PC-9 (cell line): Measurements from ENCODE around the gene NRROS. TPM values are rescaled to one million over a fixed set of nuclear protein-coding genes. Genes with fewer than 3 reads are reported as not detected.

ENCODE experiments used
- BruUV-seq: library from RNA; stranded (reverse); fragments of 400-500 nt; replicated peaks from 2 replicates; lab custom pipeline; 2021; lab: Mats Ljungman, UMichigan
- CTCF ChIA-PET: fragments of 300-600 bp; sonication (Branson Sonifier 250); formaldehyde crosslinking; loops from one replicate; lab custom pipeline; 2022; ENCODE audit warnings: antibody characterized with exemption; lab: Charles Lee
- POLR2A ChIA-PET: fragments of 300-600 bp; sonication (Branson Sonifier 250); formaldehyde crosslinking; loops from one replicate; lab custom pipeline; 2022; ENCODE audit warnings: antibody characterized with exemption; ENCODE audit not compliant: unreplicated experiment; lab: Charles Lee
- DNase-seq, 2 experiments: peaks; one replicate each; pipeline versions ENCODE4 v3.0.0 to v3.0.0-alpha.2; 2015 to 2022; ENCODE audit warnings: mixed read lengths in 1 of 2
- H2AFZ ChIP-seq: fragments of 200-600 bp; sonication (generic); 2 replicates; pipeline ENCODE4 v1.8.1; 2017; ENCODE audit warnings: antibody characterized with exemption
- H3F3A ChIP-seq: fragments of 200-600 bp; sonication (generic); 2 replicates; pipeline ENCODE4 v1.8.1; 2017; ENCODE audit warnings: antibody characterized with exemption, mild to moderate bottlenecking, low read depth; ENCODE audit not compliant: insufficient read depth
- H3K27ac ChIP-seq: fragments of 200-600 bp; sonication (generic); 2 replicates; pipeline ENCODE4 v1.6.1; 2016; ENCODE audit warnings: mixed run types
- H3K27me3 ChIP-seq: fragments of 200-600 bp; sonication (generic); 2 replicates; pipeline ENCODE4 v1.6.1; 2016; ENCODE audit warnings: low read depth, mixed run types; ENCODE audit not compliant: insufficient read depth
- H3K36me3 ChIP-seq: fragments of 200-600 bp; sonication (generic); 2 replicates; pipeline ENCODE4 v1.6.1; 2016; ENCODE audit warnings: low read depth, mixed run types
- H3K4me1 ChIP-seq: fragments of 200-600 bp; sonication (generic); replicated peaks from 2 replicates; pipeline ENCODE4 v1.6.1; 2016; ENCODE audit warnings: mixed run types; ENCODE audit not compliant: insufficient read depth
- H3K4me2 ChIP-seq: fragments of 200-600 bp; sonication (generic); 2 replicates; pipeline ENCODE4 v1.6.1; 2017; ENCODE audit warnings: mixed run types
- H3K4me3 ChIP-seq: fragments of 200-600 bp; sonication (generic); 2 replicates; pipeline ENCODE4 v1.6.1; 2016; ENCODE audit warnings: mixed run types
- H3K79me2 ChIP-seq: fragments of 200-600 bp; sonication (generic); 2 replicates; pipeline ENCODE4 v1.6.1; 2017; ENCODE audit warnings: low read depth, mixed run types
- H3K9me2 ChIP-seq: fragments of 200-600 bp; sonication (generic); 2 replicates; pipeline ENCODE4 v1.8.1; 2017; ENCODE audit warnings: mild to moderate bottlenecking; ENCODE audit not compliant: insufficient read depth
- H3K9me3 ChIP-seq: fragments of 200-600 bp; sonication (generic); 2 replicates; pipeline ENCODE4 v1.8.1; 2016; ENCODE audit warnings: low read depth; ENCODE audit not compliant: insufficient read depth
- H4K20me1 ChIP-seq: fragments of 200-600 bp; sonication (generic); 2 replicates; pipeline ENCODE4 v1.8.1; 2017; ENCODE audit not compliant: insufficient read depth
- EZH2 ChIP-seq: fragments of 200-600 bp; sonication (generic); IDR thresholded peaks from 2 replicates; pipeline ENCODE4 v1.8.0; 2017; ENCODE audit warnings: antibody characterized with exemption, low read depth
- intact Hi-C: fragments of 100-400 bp; cut with micrococcal nuclease; formaldehyde crosslinking; loops from one replicate; pipeline ENCODE4 v1.10.0; 2022; ENCODE audit not compliant: unreplicated experiment
- total RNA-seq: library from RNA; stranded (reverse); gene quantifications from 2 replicates; pipeline ENCODE4 v1.2.3, GENCODE V29; 2021
- TF ChIP-seq, protein P1 (sequence below): fragments of 200-600 bp; sonication (generic); conservative IDR thresholded peaks from 2 replicates; pipeline ENCODE4 v1.6.1; 2017; ENCODE audit warnings: mixed run types, antibody characterized with exemption, mild to moderate bottlenecking, moderate library complexity

NRROS gene
- total RNA-seq, 1 experiment from 2014 or later = 2.2 TPM

DNA sequence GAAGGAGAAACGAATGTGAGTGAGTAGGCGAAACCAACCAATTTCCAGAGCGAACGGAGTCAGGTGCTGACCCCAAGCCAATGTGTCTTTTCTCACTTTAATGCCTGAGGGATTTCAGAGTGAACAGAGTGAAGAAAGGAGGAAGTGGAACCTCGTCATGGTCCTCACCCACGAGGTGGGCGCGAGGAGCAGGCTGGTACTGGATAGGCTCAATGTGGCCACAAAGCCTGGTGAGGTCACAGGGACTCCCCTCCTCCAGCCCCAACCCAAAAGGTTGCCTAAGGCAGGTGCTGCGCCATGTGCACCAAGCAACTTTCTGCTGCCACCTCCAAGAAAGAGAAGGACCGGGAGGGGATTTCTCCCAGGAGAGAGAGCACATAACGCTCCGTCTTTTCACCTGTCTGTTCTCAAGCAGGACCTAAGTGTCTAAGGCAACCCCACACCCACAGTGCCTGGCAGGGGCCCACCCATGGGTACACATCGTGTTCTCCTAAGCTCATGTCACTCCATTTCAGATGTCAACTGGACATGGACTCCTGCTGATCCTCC lies 3.8 kb downstream of the NRROS start:
- DNase-seq = no peak
- intact Hi-C loops = no loop called here

DNA sequence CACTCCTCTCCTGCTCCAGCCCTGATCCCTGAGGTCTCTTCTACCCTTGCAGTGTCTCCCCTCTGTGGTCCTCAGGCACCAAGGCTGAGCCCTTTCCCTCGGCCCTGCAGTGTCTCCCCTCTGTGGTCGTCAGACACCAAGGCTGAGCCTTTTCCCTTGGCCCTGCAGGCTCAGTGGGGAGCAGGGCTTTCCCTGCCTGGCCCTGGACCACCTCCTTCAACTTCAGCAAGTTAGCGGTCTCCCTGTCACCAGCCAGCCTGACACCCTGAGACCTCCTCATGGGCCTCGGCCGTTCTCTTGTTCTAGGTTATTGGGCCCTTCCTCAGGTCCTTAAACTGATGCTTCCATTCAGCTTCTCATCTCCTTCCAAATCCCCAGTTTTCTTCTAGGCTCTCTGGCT lies 4.3 kb downstream of the NRROS start:
- H3F3A ChIP-seq = peaks cover 4% of the 10 kb centered on the region
- H3K9me2 ChIP-seq = no peaks in the 10 kb centered on the region
- BruUV-seq = no TSS peak
- no peak overlapping the region for H3K4me3 ChIP-seq
- no peaks in the 10 kb centered on the region for H3K9me3 ChIP-seq
- H3K36me3 ChIP-seq = no peaks in the 10 kb centered on the region
- no peaks in the 10 kb centered on the region for H3K79me2 ChIP-seq
- intact Hi-C loops = no loop called here
- no peak overlapping the region for H3K4me2 ChIP-seq
- H3K27ac ChIP-seq = no peak overlapping the region
- CTCF ChIA-PET = no interaction called here
- no peak overlapping the region for H2AFZ ChIP-seq
- POLR2A ChIA-PET = no interaction called here
- no peak for DNase-seq
- no peaks in the 10 kb centered on the region for H4K20me1 ChIP-seq
- TF ChIP-seq EZH2 = no peak
- TF ChIP-seq, protein P1, sequence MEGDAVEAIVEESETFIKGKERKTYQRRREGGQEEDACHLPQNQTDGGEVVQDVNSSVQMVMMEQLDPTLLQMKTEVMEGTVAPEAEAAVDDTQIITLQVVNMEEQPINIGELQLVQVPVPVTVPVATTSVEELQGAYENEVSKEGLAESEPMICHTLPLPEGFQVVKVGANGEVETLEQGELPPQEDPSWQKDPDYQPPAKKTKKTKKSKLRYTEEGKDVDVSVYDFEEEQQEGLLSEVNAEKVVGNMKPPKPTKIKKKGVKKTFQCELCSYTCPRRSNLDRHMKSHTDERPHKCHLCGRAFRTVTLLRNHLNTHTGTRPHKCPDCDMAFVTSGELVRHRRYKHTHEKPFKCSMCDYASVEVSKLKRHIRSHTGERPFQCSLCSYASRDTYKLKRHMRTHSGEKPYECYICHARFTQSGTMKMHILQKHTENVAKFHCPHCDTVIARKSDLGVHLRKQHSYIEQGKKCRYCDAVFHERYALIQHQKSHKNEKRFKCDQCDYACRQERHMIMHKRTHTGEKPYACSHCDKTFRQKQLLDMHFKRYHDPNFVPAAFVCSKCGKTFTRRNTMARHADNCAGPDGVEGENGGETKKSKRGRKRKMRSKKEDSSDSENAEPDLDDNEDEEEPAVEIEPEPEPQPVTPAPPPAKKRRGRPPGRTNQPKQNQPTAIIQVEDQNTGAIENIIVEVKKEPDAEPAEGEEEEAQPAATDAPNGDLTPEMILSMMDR = no peak
- H3K27me3 ChIP-seq = peaks cover 16% of the 10 kb centered on the region
- H3K4me1 ChIP-seq = peaks cover 7% of the 10 kb centered on the region; the same call in 1 of the 2 replicates

More for the DNA sequence above, 3.8 kb downstream of the NRROS start:
- CTCF ChIA-PET = no interaction called here
- Histone ChIP-seq H3K9me2 (no peaks in the 10 kb centered on the region), H3K4me2 (no peak overlapping the region), H3K36me3 (no peaks in the 10 kb centered on the region), H3K4me3 (no peak overlapping the region), H3K27me3 (peaks cover 20% of the 10 kb centered on the region), H3K27ac (no peak overlapping the region), H3K9me3 (no peaks in the 10 kb centered on the region), H3F3A (peaks cover 9% of the 10 kb centered on the region), H4K20me1 (no peaks in the 10 kb centered on the region), H3K79me2 (no peaks in the 10 kb centered on the region), H3K4me1 (peaks cover 7% of the 10 kb centered on the region; the same call in 1 of the 2 replicates), H2AFZ (no peak overlapping the region)
- TF ChIP-seq, protein P1 = no peak
- no peak for TF ChIP-seq EZH2
- POLR2A ChIA-PET = no interaction called here
- no TSS peak for BruUV-seq

DNA sequence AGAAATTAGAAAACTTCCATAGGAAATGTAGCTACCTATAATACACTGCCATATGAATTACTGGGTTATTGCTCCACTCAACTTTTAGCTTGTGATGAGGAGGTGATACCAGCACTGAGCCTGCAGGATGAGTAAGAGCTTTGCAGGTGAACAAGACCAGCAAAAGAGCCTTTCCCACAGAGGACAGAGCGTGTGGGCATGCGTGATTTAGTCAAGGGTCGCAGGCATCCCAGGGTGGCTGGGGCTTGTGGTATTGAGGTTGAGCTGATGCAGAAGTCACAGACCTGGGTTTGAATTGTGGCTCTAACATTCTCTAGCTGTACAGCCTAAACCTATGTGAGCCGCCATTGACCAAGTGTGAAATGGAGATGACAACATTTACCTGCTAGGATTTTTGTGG lies 5.6 kb downstream of the NRROS start:
- Histone ChIP-seq H4K20me1 (no peaks in the 10 kb centered on the region), H3K36me3 (no peaks in the 10 kb centered on the region), H3K79me2 (no peaks in the 10 kb centered on the region), H3K4me2 (no peak overlapping the region), H3F3A (peaks cover under 1% of the 10 kb centered on the region; the same call in 1 of the 2 replicates), H3K27ac (no peak overlapping the region), H3K9me2 (no peaks in the 10 kb centered on the region), H3K4me3 (no peak overlapping the region), H3K9me3 (no peaks in the 10 kb centered on the region), H3K4me1 (peaks cover 7% of the 10 kb centered on the region; the same call in 1 of the 2 replicates), H2AFZ (no peak overlapping the region), H3K27me3 (peaks cover 3% of the 10 kb centered on the region; the same call in 1 of the 2 replicates)
- BruUV-seq = no TSS peak
- TF ChIP-seq, protein P1 = no peak
- TF ChIP-seq EZH2 = no peak
- DNase-seq = no peak
- ChIA-PET POLR2A (no interaction called here), CTCF (no interaction called here)
- intact Hi-C loops = no loop called here
